Suprapubic skin (tissue), 4 donors: ENCODE measurements around the gene RNF8. TPM values are rescaled to one million over a fixed set of nuclear protein-coding genes. Genes with fewer than 3 reads are reported as not detected.

Experiments
- DNase-seq, 2 donors: peaks; one replicate each; pipeline ENCODE4 v3.0.0-alpha.2; 2019; ENCODE audit warnings: low spot score in 2 of 2
- H3K27ac ChIP-seq: fragments of 200-600 bp; sonication (generic); one replicate; pipeline ENCODE4 v1.5.1; 2019
- H3K27me3 ChIP-seq: fragments of 200-600 bp; sonication (generic); one replicate; pipeline ENCODE4 v1.5.1; 2019
- H3K36me3 ChIP-seq: fragments of 200-600 bp; sonication (generic); one replicate; pipeline ENCODE4 v1.5.1; 2019
- H3K4me1 ChIP-seq: fragments of 200-600 bp; sonication (generic); one replicate; pipeline ENCODE4 v1.5.1; 2019
- H3K4me3 ChIP-seq: fragments of 200-600 bp; sonication (generic); one replicate; pipeline ENCODE4 v1.5.1; 2019; ENCODE audit warnings: mild to moderate bottlenecking
- H3K9me3 ChIP-seq: fragments of 200-600 bp; sonication (generic); one replicate; pipeline ENCODE4 v1.5.1; 2019
- CTCF ChIP-seq, 2 donors: fragments of 200-600 bp in 1 of 2; fragments of 450-650 bp in 1 of 2; sonication (generic) in 1 of 2; IDR thresholded peaks; one replicate each; pipeline ENCODE4 v1.5.1; 2016 to 2019; ENCODE audit warnings: antibody characterized with exemption in 2 of 2, mild to moderate bottlenecking in 1 of 2, moderate library complexity in 1 of 2
- EP300 ChIP-seq: sonication (generic); formaldehyde crosslinking; IDR thresholded peaks from one replicate; pipeline ENCODE4 v1.6.1; 2017; ENCODE audit warnings: antibody characterized with exemption
- POLR2A ChIP-seq, 2 donors: fragments of 450-650 bp; IDR thresholded peaks; one replicate each; pipeline ENCODE4 v1.6.1; 2017; ENCODE audit warnings: antibody characterized with exemption in 2 of 2, mild to moderate bottlenecking in 2 of 2, moderate library complexity in 2 of 2
- POLR2AphosphoS5 ChIP-seq, 3 donors: sonication (generic); formaldehyde crosslinking; IDR thresholded peaks; one replicate each; pipeline ENCODE4 v1.6.1; 2017; ENCODE audit warnings: antibody characterized with exemption in 3 of 3
- WGBS: methylation state at CpG from one replicate; pipeline ENCODE4 v1.1.5; 2018; 5-methylcytosine and 5-hydroxymethylcytosine counted together
- total RNA-seq, 4 donors: library from RNA; depleted of rRNA; stranded (reverse); fragments of >200 nt; gene quantifications; one replicate each; pipeline ENCODE4 v1.1.0, GENCODE V29; 2016

The RNF8 gene
- total RNA-seq, 4 donors from 2014 or later: 12.8 to 17.0 (median 14.3) TPM

DNA sequence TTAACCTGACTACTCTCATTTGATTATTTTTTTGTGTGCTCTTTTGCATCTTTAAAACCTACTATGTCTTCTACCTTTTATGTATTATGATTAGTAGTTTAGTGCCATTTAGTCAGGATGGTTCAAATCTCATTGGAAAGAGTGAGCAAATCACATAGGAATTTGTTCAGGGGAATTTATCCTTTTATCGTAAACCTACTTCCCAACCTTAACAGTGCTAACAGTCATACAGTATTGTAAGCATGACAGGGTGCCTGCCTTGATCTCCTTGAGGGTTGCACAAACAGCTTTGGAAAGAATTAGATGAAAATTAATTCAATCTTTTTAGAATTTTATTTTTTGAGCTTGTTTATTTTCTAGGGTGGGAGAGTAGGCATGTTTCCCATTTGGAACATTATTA lies 18.3 kb downstream of the RNF8 start:
- H3K4me3 ChIP-seq: no peak overlapping the region
- TF ChIP-seq POLR2A (IDR thresholded peaks at IDR 0.05) (no peak), EP300 (no peak), CTCF (IDR thresholded peaks at IDR 0.05) (no peak), POLR2AphosphoS5 (IDR thresholded peaks at IDR 0.05) (no peak)
- no peak for DNase-seq
- H3K27ac ChIP-seq: no peak overlapping the region
- no peaks in the 10 kb centered on the region for H3K4me1 ChIP-seq
- H3K9me3 ChIP-seq: no peaks in the 10 kb centered on the region
- 87% methylated on average over 1 of the region's 1 CpG for WGBS
- no peaks in the 10 kb centered on the region for H3K27me3 ChIP-seq
- H3K36me3 ChIP-seq: peaks cover 63% of the 10 kb centered on the region

DNA sequence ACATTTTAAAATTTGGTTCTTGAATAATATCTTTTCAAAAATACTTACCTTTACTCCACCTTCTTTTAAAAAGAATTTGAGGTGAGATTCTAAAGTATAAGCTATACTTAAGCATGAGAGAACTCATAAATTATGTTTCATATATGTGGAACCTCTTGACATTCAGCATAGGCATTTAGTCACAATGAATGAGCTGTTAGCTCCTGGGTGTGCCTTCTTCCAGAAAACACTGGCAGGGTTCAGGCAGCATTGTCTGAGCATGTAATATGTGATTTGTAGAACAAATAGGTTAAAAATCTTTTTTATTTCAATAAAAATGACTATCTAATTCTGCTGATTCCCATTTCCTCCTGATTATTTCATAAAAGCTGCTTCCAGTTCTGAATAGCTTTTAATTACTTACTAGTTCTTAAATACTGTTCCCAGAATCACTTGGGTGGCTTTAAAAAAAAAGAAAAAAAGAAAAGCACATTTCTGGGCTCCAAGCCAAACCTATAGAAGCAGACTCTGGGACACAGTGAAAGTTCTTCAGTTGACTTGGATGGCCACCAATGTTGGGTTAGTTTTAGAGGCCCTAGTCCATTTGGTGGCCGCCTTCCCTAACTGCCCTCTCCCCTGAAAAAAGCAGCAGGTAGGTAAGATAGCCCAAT lies 20.2 kb downstream of the RNF8 start:
- H3K27me3 ChIP-seq: no peaks in the 10 kb centered on the region
- H3K9me3 ChIP-seq: no peaks in the 10 kb centered on the region
- H3K27ac ChIP-seq: no peak overlapping the region
- WGBS: 82% methylated on average over 1 of the region's 1 CpG
- peaks cover 72% of the 10 kb centered on the region for H3K36me3 ChIP-seq
- no peak overlapping the region for H3K4me3 ChIP-seq
- H3K4me1 ChIP-seq: no peaks in the 10 kb centered on the region
- no peak for TF ChIP-seq POLR2A (IDR thresholded peaks at IDR 0.05)
- TF ChIP-seq EP300: no peak
- TF ChIP-seq POLR2AphosphoS5 (IDR thresholded peaks at IDR 0.05): no peak
- no peak for TF ChIP-seq CTCF (IDR thresholded peaks at IDR 0.05)
- DNase-seq: no peak

GRCh38 chr6:37375376-37375775 lies 21.6 kb downstream of the RNF8 start:
- Histone ChIP-seq H3K4me1 (no peaks in the 10 kb centered on the region), H3K27me3 (no peaks in the 10 kb centered on the region), H3K9me3 (no peaks in the 10 kb centered on the region), H3K4me3 (no peak overlapping the region), H3K27ac (no peak overlapping the region), H3K36me3 (peaks cover 71% of the 10 kb centered on the region)
- no peak for DNase-seq
- TF ChIP-seq POLR2AphosphoS5 (IDR thresholded peaks at IDR 0.05) (no peak), EP300 (no peak), POLR2A (IDR thresholded peaks at IDR 0.05) (no peak), CTCF (IDR thresholded peaks at IDR 0.05) (no peak)

DNA sequence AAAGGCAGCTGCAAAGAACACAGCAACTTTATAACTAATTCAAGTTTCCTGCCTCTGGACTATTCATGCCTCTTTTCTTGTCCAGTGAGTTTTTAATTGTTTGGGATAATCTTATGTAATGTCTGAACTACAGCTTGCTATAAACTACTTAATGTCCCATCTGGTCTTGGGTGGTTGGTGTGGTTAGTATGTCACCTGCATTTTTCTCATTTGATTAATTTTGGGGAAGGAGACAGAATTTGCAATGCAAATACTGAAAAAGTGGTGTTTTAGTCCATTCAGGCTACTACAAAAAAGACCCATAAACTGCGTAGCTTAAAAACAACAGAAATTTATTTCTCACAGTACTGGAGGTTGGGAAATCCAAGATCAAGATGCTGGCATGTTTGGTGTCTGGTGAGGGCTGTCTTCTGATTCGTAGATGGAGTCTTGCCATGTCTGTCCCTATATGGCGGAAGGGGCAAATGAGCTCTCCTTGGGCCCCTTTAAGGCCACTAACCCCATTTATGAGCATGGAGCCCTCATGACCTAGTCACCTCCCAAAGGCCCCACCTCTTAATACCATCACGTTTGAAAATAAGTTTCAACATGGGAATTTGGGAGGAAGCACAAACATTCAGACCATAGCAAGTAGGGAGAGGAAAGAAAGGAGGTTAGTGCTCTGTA lies 22.4 kb downstream of the RNF8 start:
- 70% methylated on average over 4 of the region's 4 CpGs for WGBS
- no peaks in the 10 kb centered on the region for H3K9me3 ChIP-seq
- H3K36me3 ChIP-seq: peaks cover 66% of the 10 kb centered on the region
- H3K4me1 ChIP-seq: no peaks in the 10 kb centered on the region
- no peak for DNase-seq
- H3K27me3 ChIP-seq: no peaks in the 10 kb centered on the region
- no peak overlapping the region for H3K27ac ChIP-seq
- no peak for TF ChIP-seq EP300
- no peak for TF ChIP-seq POLR2AphosphoS5 (IDR thresholded peaks at IDR 0.05)
- TF ChIP-seq CTCF (IDR thresholded peaks at IDR 0.05): no peak
- TF ChIP-seq POLR2A (IDR thresholded peaks at IDR 0.05): no peak
- no peak overlapping the region for H3K4me3 ChIP-seq

DNA sequence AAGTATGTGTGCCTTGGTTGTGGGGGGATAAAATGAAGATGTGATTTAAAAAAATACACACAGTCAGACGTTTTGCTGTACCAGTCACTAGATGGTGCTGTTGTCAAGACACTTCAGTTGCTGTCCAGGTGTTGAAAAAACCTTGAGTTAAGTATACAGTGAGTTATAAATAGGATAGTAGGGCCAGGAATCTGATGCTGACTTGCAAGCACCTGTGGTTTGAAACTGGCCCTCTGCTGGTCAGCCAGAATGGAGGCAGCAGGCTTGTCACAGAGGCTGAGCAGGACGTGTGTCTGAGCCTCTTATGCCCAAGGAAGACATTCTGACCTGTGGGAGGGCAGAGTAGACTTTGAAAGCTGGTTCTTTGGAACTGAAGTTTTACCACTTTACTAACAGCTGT lies 27.8 kb downstream of the RNF8 start:
- DNase-seq: no peak
- Histone ChIP-seq H3K4me1 (no peaks in the 10 kb centered on the region), H3K36me3 (peaks cover 56% of the 10 kb centered on the region), H3K9me3 (no peaks in the 10 kb centered on the region), H3K27me3 (no peaks in the 10 kb centered on the region), H3K27ac (no peak overlapping the region), H3K4me3 (no peak overlapping the region)
- WGBS: 44% methylated on average over 2 of the region's 2 CpGs
- TF ChIP-seq POLR2A (IDR thresholded peaks at IDR 0.05) (no peak), CTCF (IDR thresholded peaks at IDR 0.05) (peak; percentile 20 to 49), POLR2AphosphoS5 (IDR thresholded peaks at IDR 0.05) (no peak)
